Measurements from ENCODE around the gene CYTH1.

DNA sequence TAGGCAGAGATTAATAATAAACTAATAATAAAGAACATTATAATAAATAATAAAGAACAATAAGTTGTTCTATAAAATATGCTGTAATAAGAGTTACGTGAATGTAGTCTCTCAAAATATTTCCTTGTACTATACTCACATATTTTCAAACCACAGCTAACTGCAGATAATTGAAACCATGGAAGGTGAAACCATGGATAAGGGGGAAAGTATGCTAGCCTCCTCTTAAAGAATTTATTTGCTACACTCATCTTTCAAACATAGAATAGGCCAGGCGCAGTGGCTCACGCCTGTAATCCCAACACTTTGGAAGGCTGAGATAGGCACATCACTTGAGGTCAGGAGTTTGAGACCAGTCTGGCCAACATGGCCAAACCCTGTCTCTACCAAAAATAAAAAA, 18.5 kb downstream of the CYTH1 start:
- TF ChIP-seq, protein P1, sequence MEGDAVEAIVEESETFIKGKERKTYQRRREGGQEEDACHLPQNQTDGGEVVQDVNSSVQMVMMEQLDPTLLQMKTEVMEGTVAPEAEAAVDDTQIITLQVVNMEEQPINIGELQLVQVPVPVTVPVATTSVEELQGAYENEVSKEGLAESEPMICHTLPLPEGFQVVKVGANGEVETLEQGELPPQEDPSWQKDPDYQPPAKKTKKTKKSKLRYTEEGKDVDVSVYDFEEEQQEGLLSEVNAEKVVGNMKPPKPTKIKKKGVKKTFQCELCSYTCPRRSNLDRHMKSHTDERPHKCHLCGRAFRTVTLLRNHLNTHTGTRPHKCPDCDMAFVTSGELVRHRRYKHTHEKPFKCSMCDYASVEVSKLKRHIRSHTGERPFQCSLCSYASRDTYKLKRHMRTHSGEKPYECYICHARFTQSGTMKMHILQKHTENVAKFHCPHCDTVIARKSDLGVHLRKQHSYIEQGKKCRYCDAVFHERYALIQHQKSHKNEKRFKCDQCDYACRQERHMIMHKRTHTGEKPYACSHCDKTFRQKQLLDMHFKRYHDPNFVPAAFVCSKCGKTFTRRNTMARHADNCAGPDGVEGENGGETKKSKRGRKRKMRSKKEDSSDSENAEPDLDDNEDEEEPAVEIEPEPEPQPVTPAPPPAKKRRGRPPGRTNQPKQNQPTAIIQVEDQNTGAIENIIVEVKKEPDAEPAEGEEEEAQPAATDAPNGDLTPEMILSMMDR (IDR thresholded peaks at IDR 0.05), result no peak
- no peak for TF ChIP-seq POLR2A (IDR thresholded peaks at IDR 0.05)

All from adrenal gland (tissue), 5 donors.